T-helper 1 cell (primary cell): ENCODE measurements around the gene AKR1C1.
"Not testable (repeated sequence)": the region's sequence is repeated elsewhere in the genome, so short reads cannot be mapped to it uniquely, and the experiment has no call there.

Source experiments
- DNase-seq, 5 donors: peaks; one replicate each; pipeline ENCODE4 v3.0.0-alpha.2; 2012 to 2020

AKR1C1 gene

DNA sequence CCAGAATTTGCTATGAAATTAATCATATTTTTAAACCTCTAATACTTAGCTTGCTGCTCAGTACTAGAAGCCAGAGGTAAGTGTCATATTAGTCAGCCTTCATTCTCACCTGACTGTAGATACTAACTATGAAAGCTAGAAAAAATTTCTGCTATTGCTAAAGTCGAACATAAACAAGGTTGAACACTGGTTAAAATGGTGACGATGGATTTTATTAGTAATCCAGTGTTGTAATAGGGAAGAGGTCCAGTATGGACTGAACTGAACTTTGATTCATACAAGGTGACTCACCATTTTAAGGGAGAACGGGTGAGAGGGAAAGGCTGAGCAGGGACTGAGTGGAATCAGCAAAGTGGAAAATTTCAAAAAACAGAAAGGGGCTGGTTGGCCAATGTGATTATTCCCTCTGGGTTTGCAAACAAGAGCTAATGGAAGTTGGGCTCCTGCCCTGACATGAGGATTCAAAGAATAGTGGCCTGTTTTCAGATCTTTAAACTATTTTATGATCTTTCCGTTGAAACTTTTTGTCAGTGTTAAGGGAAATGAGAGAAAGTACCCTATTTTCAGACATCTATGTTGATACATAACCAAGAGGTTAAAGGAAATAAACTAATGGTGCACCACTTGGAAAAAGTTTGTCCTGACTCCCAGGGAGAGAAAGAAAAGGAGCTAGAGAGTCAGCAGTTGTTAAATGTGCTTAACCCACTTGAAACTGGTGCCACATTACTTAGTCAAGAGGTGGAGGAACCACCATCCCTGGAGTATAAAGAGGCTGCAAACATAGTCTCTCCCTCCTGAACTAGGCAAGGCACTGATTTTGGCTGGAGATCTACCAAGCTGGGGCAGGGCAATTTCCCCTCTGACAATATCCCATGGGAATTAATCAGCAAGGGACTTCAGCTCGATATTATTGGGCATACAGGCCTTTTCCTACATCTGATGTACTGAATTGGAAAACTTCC, 15.3 kb upstream of the AKR1C1 start:
- DNase-seq, result no peak

DNA sequence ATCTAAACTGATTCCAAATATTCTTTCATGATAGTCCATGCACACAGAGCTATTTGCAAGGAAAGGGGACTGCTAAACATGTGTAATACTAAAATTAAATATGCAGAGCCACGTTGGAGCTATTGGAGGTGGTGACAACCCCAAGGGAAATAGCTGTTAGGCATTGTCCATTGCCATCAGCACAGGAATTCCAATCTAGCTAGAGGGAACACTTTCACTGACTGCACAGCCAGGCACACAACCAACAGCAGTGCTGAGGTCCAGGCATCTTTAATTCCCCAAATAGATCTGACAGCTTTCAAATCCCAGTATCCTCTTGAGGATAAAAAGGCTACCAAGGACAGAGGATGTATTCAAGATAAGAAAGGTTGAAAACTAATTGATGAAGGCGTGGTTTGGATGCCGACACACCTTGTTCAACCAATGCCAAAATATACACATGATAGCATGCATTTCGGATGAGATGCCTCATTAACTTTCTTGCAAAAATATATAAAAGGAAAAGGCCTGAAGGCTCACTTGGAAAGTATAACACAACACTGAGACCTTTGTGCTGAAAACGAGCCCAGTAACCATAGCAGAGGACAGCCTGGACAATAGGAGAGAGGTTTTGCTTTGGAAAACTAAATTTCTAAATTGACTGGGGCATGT, 11.6 kb upstream of the AKR1C1 start:
- DNase-seq, result not testable (repeated sequence)

DNA sequence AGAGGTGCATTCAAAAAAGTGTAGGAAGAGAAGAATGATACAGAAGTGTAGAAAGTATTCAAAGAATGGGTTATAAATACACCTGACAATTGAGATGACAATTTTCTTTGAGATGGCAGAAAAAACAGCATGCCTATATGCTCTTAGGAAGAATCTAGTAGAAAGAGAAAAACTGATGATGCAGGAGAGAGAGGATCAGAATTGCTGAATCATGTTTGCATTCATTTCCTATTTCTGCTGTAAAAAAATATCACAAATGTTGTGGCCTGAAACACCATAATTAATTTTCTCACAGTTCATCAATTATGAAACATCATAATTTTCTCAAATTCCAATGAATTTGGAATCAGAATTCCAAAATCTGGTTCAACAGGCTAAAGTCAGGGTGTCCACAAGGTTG, 9.8 kb upstream of the AKR1C1 start:
- no peak for DNase-seq

DNA sequence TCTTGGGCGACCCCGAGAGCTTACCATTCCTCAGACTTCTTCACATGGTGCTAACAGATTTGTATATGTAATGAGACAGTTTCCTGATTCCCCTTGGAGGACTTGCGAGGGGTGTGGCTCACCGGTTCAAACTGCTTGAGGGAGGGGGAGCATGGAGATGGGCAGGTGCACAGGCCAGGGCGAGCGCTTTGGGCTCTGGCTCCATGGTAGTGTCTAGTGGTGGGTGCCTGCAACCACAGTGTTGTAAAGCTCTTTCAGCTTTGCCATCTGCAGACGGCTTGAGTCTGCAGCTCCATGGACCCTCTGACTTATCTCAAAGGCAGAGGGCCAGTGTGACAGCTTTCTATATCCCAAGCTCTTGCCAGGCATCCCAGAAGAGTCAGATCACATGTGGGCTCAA, 7.1 kb upstream of the AKR1C1 start:
- not testable (repeated sequence) for DNase-seq

DNA sequence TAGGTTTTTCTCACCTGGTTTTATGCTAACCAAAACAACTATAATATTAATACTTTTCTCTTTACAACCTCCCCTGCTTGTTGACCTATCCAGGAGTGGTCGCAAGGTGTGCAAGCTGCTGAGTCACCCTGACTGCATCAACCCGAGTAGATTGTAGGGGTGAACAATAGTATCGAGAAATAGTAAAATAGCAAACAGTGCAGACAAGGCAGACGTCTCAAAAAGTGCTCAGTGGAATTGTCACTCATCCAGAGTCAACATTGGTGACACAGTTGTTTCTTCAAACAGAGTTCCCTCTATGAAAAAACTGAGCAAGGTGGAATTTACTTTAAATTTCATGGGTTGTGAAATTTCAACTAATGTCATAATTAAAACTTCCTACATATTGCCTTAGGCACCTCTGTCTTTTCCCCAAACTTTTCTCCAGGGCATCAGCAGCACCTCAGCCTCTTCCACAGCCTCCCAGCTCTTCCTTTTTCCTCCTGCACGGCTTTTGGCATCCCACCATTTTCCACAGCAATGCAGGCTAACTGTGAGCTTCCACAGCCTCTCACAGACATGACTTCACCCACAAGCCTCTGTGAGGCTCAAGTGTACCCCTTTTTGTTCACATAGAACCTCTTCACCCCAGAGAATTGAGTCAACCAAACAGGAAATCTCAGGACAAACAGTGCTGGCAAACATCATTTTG, 6.1 kb upstream of the AKR1C1 start:
- DNase-seq, result not testable (repeated sequence)

DNA sequence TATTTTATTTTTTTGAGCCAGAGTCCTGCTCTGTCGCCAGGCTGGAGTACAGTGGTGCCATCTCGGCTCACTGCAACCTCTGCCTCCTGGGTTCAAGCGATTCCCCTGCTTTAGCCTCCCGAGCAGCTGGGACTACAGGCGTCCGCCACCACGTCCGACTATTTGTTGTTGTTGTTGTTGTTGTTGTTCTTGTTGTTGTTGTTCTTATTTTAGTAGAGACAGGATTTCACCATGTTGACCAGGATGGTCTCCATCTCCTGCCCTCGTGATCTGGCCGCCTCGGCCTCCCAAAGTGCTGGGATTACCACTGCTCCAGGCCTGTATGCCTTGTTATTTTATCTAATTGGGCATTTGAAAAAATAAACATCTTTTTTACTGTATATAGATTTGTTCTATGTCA, 1.7 kb upstream of the AKR1C1 start:
- not testable (repeated sequence) for DNase-seq

DNA sequence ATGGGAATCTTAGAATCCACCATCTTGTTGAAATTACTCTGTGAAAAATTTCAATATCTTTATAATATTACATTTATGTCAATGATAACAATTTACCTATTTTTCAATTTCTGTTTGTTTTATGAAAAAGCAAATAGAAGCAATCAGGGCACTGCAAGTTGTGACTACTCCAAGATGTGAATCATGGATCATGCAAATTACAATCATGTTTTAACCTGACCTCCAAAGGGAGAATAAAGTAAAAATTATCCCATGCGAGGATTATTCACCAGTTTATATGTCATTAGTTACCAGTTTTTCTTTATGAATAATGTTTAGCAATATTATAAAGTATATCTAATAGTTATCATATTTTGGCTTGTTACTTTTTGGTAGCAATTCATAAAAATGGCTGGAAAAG, 907 bp upstream of the AKR1C1 start:
- not testable (repeated sequence) for DNase-seq

DNA sequence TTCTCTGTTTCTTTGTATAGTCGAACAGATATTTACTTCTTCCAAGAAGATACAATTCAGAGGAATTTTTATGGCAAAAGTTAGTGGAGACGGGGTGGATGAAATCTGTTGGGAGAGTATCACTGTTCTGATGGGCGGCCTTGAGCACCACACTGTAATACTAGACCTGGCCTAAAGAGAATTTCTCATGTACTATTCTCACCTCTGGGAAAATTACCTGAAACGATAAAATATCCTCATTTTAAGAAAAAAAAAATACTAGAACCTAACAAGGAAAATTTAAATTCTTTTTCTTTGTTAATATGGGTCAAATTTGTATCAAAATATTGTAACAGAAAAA, 570 bp downstream of the AKR1C1 start:
- not testable (repeated sequence) for DNase-seq

DNA sequence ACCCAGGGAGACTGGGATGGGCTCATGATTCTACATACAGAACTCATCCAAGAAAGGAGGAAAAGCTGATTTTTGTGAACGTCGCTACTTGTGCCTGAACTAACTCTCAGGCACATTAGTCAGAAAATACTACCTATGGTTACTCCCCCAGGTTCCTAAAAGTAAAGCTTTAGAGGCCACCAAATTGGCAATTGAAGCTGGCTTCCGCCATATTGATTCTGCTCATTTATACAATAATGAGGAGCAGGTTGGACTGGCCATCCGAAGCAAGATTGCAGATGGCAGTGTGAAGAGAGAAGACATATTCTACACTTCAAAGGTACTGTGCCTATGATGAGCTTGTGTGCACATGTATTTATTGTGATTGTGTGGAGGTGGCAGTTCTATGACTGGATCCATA, 2.5 kb downstream of the AKR1C1 start:
- not testable (repeated sequence) for DNase-seq

DNA sequence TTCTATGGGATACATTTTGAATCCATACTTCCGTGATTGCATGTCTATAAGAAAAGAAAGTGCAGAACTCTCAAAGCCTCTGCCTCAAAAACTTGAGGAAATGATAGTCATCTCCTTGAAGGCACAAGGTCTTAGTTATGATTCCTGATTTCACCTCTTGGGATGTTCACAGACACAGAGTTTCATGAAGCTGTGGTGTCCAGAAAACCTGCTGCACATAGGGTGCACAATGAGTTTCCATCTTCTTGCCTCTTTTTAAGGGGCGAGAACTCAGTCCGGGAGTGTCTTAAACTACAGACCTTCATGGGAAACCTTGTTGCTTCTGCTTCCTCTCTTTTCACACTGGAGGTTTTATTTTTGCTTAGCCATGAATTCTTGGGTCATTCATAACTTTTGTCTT, 4.0 kb downstream of the AKR1C1 start:
- not testable (repeated sequence) for DNase-seq

DNA sequence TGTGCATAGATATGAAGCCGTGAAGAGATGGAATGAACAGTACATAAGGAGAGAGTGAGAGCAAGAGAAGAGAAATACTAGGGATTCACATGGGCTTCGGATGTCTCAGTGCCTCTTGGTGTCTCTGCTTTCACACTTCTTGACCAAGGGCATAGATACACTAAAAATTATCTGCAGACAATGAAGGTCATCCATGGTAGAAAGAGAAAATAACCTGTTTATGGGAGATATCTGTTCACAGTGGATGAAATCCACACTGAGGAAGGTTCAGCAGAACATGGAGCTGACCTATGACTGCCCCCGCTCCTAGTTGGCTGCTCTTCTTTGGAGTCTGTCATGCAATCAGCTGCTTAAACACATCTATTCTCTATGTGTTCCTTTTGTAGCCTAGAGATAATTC, 6.1 kb downstream of the AKR1C1 start:
- DNase-seq, result not testable (repeated sequence)

DNA sequence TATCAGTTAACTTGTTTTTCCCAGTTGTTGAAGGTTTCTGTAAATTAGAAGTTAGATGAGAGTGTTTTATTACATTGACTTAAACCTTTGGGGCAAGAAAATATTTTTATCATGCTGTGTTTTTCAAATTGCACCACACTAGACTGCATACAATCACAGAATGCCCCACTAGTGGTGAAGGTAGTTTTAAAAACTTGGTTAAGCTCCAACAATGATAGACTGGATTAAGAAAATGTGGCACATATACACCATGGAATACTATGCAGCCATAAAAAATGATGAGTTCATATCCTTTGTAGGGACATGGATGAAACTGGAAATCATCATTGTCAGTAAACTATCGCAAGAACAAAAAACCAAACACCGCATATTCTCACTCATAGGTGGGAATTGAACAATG, 7.1 kb downstream of the AKR1C1 start:
- not testable (repeated sequence) for DNase-seq

DNA sequence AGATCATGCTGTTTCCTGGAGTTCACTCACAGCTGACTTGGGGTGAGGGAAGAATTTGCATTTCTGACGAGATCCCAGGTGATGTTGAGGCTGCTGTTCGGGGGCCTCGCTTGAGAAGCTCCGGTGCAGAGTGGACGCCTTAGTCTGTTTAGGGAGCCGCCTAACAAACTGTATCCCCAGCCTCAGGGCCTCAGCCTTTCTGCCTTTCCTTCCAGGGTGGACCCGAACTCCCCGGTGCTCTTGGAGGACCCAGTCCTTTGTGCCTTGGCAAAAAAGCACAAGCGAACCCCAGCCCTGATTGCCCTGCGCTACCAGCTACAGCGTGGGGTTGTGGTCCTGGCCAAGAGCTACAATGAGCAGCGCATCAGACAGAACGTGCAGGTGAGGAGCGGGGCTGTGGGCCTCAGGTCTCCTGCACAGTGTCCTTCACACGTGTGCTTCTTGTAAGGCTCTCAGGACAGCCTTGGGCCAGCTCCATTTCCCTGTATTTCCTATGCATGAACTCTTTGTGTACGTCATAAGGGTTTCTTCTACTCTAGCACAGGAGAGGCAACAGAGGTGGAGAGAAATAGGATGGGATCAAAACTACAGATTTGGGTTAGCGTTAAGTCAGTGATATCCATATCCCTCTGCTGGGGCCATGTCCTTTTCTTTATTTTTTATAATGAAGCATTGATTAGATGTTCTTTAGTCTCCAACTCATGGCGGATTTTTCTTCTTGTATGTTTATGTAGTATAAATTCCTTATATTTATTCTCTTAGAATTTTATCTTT, 9.3 kb downstream of the AKR1C1 start:
- DNase-seq, result not testable (repeated sequence)

DNA sequence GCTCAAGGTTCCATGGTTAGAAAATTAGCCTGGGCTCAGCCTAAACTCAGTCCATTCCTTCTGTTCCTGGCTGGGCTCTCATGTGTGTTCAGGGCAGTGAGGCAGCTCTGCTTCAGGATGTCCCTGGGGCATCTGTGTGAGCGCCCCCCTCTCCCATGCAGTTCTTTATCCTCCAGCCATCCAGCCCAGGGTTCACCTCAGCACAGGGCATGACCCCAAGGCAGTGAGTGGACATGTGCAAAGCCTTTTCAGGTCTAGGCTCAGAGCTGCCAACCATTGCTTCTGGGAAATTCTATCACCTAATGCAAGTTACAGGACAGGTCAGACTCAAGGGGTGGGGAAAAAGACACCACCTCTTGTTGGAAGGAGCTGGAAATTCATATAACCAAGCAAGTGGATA, 10.1 kb downstream of the AKR1C1 start:
- DNase-seq, result not testable (repeated sequence)

DNA sequence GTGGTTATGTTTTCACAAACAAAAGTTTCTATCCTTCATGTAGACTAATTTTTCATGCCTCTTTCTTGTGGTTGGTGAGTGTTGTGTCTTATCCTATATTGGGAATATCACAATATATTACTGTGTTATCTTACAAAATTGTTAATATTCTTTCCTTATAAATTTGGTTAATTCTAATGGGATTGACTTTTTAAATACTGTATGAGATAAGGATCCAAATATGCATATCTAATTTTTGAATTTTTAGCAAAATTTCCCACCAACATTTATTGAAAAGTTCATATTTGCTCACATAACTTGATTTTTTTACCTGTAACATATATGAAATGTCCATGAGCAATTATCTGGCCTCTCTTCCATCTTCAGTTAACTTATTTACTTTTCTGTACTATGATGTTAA, 11.2 kb downstream of the AKR1C1 start:
- not testable (repeated sequence) for DNase-seq

DNA sequence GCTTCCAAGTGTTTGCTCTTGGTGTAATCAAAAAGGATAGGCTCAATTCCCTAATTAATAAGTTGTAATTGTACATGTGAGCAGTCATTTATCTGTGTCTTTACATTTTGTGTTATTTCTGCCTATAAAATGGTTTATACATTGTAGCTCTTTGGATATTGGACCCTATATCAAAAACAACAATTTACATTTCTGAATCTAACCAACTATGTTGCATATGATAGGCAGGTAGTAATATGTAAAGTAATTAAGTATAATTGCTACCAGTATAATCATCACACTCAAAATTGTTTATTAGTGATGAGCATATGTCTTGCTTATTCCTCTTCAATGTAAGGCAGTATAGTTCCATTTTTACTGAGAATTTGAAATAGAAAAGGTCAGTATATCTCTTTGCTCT, 13.8 kb downstream of the AKR1C1 start:
- no peak for DNase-seq

DNA sequence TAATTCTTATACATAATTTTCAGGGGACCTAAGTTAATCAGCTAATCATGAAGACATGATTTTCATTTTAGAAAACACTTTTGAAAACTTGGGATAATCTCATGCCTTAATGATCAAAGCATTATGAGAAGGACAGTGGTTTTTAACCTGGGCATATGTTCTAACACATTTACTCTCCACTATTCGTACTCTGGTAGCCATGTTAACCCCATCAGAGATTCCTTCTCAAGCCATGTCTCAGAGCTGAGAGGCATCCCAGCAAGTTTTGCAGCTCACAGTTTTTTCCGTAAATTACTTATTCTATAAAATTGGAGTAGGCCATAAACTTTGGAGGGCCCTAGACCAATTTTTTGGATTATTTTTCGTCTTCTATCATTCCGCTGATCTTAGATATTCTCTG, 15.7 kb downstream of the AKR1C1 start:
- DNase-seq, result no peak

DNA sequence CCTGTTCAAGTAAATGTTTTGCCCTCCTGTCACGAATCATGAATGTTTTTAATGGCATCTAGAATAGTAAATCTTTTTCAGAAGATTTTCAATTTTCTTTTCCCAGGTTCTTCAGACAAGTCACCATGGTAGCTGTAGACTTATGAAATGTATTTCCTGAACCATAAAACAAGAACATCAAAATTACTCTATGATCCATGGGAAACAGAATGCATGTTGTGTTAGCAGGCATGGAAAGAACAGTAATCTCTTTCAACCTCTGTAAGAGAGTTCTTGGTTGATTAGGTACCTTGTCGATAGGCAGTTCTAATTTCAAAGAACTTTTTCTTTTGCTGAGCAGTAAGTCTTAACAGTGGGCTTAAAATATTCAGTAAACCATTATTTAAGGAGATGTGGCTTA, 17.6 kb downstream of the AKR1C1 start:
- DNase-seq, result no peak

DNA sequence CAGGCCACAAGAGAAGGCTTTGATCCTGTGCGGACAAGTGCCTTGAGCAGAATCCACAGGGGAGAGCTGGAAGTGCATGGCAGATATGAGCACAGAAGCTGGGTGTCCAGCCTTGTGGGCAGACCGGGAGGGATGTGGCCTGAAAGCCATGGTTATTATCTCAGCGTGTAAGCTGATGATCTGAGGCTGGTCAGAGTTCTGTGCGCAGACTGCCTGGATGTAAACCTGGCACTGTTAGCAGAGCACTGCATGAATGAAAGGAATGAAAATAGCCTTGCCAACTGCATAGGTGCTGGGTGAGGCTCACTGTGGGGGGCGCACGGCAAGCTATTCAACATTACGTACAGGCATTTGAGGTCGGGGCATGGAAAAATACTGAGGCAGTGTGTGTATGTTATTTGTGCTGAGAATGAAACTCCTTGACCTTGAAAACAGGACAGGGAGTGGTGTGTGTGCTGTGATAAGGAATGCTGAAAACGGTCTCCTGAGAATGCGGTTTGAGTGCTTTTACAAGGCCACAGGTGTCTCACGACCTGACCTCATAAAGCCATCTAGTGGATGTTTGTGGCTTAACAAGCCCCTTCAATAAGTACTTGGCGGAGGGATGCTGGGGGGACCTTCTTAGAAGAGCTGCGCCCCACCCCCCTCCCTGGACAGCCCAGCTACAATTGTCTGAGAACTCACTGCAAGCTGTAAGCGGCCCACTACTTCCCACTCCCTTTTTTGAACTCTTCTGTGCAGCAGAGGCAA, 18.7 kb downstream of the AKR1C1 start:
- DNase-seq, result peak in 1 of 5 donors; percentile 4

DNA sequence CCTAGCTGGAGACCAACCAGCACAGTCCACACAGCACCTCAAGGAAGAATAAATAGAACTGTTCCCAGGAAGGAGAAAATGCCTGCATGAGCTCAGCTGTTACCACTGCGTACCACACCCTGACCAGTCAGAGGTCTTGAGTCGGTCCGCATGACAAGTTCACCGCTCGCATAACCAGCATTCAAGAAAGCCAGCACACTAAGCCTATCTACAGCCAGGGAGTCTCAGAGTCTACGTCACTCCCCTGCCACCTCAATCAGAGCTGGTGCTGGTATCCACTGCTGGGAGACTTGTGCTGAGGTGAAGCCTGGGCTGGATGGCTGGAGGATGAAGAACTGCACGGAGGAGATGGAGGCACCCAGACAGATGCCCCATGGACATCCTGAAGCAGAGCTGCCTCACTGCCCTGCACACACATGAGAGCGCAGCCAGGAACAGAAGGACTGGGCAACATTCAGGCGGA, 19.6 kb downstream of the AKR1C1 start:
- DNase-seq, result no peak

DNA sequence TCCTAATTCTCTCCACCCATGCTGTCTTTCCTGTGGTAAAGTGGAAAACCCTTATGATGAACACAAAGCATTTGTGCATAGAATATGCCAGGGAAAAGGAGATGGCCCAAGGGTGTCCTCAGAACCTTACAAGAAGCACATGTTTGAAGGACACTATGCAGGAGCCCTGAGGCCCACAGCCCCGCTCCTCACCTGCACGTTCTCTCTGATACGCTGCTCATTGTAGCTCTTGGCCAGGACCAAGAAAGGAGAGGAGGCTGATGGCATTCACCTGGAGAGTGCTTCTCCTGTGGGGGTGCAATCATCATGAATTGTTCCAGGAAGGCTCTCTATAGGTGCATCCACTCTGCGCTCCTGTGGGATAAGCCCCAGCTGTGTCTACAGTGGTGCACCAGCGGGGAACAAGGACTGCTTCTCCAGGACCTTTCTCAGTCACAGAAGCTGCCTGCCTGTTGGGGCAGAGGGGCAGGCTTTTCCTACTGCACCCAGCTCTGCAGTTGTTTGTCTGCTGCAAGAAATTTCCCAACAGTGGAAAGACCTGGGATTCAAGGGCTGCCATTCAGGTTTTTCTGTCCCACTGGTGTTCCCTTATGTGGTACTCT, 20.5 kb downstream of the AKR1C1 start:
- DNase-seq, result no peak
